ENCODE measurements around the gene PTPN23.

PTPN23 gene

GRCh38 chr3:47431225-47431624, 50.4 kb downstream of the PTPN23 start:
- Histone ChIP-seq H3K4me2 (ENCODE audit: low read depth, low read length, poor library complexity, severe bottlenecking) (no peak overlapping the region), H3K27ac (ENCODE audit: low read depth, low read length) (no peak overlapping the region), H3K27me3 (ENCODE audit: low read length) (no peaks in the 10 kb centered on the region), H3K9ac (ENCODE audit: low read length) (no peak overlapping the region), H3K79me2 (ENCODE audit: insufficient read depth, low read length) (no peaks in the 10 kb centered on the region), H3F3A (ENCODE audit: insufficient read depth) (no peaks in the 10 kb centered on the region), H3K9me3 (ENCODE audit: insufficient read depth, low read length) (no peaks in the 10 kb centered on the region), H2AFZ (ENCODE audit: low read depth, low read length, severe bottlenecking) (no peak overlapping the region), H3K4me3 (ENCODE audit: insufficient read depth, low read length, poor library complexity, severe bottlenecking) (no peak overlapping the region), H3K36me3 (ENCODE audit: low read length) (0 out of 2 replicates have a peak, but pooled peaks cover 7% of the 10 kb centered on the region), H3K9me2 (replicated peaks; ENCODE audit: insufficient read depth, low read length) (no peaks in the 10 kb centered on the region), H4K20me1 (ENCODE audit: low read depth, low read length) (no peaks in the 10 kb centered on the region)
- no peak for TF ChIP-seq EZH2phosphoT487 (conservative IDR thresholded peaks at IDR 0.05; ENCODE audit: low read length)
- TF ChIP-seq CTCF (IDR thresholded peaks at IDR 0.05; ENCODE audit: insufficient read depth, low read length, poor library complexity, severe bottlenecking): no peak

GRCh38 chr3:47432673-47433072, 51.9 kb downstream of the PTPN23 start:
- no peaks in the 10 kb centered on the region for H3K27me3 ChIP-seq (ENCODE audit: low read length)
- H3K4me2 ChIP-seq (ENCODE audit: low read depth, low read length, poor library complexity, severe bottlenecking): no peak overlapping the region
- no peaks in the 10 kb centered on the region for H3F3A ChIP-seq (ENCODE audit: insufficient read depth)
- H3K9me3 ChIP-seq (ENCODE audit: insufficient read depth, low read length): no peaks in the 10 kb centered on the region
- no peaks in the 10 kb centered on the region for H3K79me2 ChIP-seq (ENCODE audit: insufficient read depth, low read length)
- no peak overlapping the region for H3K27ac ChIP-seq (ENCODE audit: low read depth, low read length)
- H3K9ac ChIP-seq (ENCODE audit: low read length): no peak overlapping the region
- no peaks in the 10 kb centered on the region for H4K20me1 ChIP-seq (ENCODE audit: low read depth, low read length)
- H3K36me3 ChIP-seq (ENCODE audit: low read length): peaks cover 7% of the 10 kb centered on the region; the same call in 1 of the 2 replicates
- TF ChIP-seq CTCF (IDR thresholded peaks at IDR 0.05; ENCODE audit: insufficient read depth, low read length, poor library complexity, severe bottlenecking) (no peak), EZH2phosphoT487 (conservative IDR thresholded peaks at IDR 0.05; ENCODE audit: low read length) (no peak)
- H3K4me3 ChIP-seq (ENCODE audit: insufficient read depth, low read length, poor library complexity, severe bottlenecking): no peak overlapping the region
- H2AFZ ChIP-seq (ENCODE audit: low read depth, low read length, severe bottlenecking): no peak overlapping the region
- H3K9me2 ChIP-seq (replicated peaks; ENCODE audit: insufficient read depth, low read length): no peaks in the 10 kb centered on the region

DNA sequence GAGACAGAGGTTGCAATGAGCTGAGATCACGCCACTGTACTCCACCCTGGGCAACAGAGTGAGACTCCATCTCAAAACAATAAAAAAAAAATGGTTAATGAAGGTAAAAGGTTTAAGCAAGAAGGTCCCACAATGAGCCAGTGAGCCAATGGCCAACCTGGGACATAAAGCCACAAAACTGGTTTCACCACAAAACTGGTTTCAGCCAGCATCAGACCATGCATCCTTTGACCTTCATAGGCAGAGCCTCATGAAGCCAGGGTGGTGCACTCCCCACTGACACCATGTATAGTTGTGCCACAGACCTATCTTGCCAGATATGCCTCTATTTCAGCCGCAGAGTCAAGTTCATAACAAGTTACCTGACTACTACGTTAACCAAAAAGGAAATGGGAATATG, 53.0 kb downstream of the PTPN23 start:
- H3K36me3 ChIP-seq (ENCODE audit: low read length): peaks cover 13% of the 10 kb centered on the region; the same call in 1 of the 2 replicates
- H3F3A ChIP-seq (ENCODE audit: insufficient read depth): no peaks in the 10 kb centered on the region
- H3K4me2 ChIP-seq (ENCODE audit: low read depth, low read length, poor library complexity, severe bottlenecking): no peak overlapping the region
- H3K9me2 ChIP-seq (replicated peaks; ENCODE audit: insufficient read depth, low read length): no peaks in the 10 kb centered on the region
- H3K27ac ChIP-seq (ENCODE audit: low read depth, low read length): no peak overlapping the region
- H3K27me3 ChIP-seq (ENCODE audit: low read length): no peaks in the 10 kb centered on the region
- H3K9ac ChIP-seq (ENCODE audit: low read length): no peak overlapping the region
- no peaks in the 10 kb centered on the region for H3K9me3 ChIP-seq (ENCODE audit: insufficient read depth, low read length)
- no peaks in the 10 kb centered on the region; the same call in 1 of the 2 replicates for H3K79me2 ChIP-seq (ENCODE audit: insufficient read depth, low read length)
- H3K4me3 ChIP-seq (ENCODE audit: insufficient read depth, low read length, poor library complexity, severe bottlenecking): no peak overlapping the region
- no peaks in the 10 kb centered on the region for H4K20me1 ChIP-seq (ENCODE audit: low read depth, low read length)
- H2AFZ ChIP-seq (ENCODE audit: low read depth, low read length, severe bottlenecking): no peak overlapping the region
- TF ChIP-seq CTCF (IDR thresholded peaks at IDR 0.05; ENCODE audit: insufficient read depth, low read length, poor library complexity, severe bottlenecking): no peak
- no peak for TF ChIP-seq EZH2phosphoT487 (conservative IDR thresholded peaks at IDR 0.05; ENCODE audit: low read length)
